ENCODE results near the gene SLC22A23.
A peak's percentile ranks its signal among the peaks of the same experiment; 100 is the strongest.
"Not testable (repeated sequence)": the region's sequence is repeated elsewhere in the genome, so short reads cannot be mapped to it uniquely, and the experiment has no call there.

Gene SLC22A23

GRCh38 chr6:3259491-3259958 lies 197.3 kb downstream of the SLC22A23 start:
- DNase-seq: peak; percentile 12

GRCh38 chr6:3258720-3259490 lies 197.9 kb downstream of the SLC22A23 start, which contains the start of gene PSMG4:
Gene PSMG4 (plus strand): TSS chr6:3258947. CDS start chr6:3259023, 76 bp downstream.
- DNase-seq: peak; percentile 88

GRCh38 chr6:3258201-3258600 lies 198.6 kb downstream of the SLC22A23 start:
- DNase-seq: no peak

GRCh38 chr6:3253597-3253961 lies 203.3 kb downstream of the SLC22A23 start:
- no peak for DNase-seq

GRCh38 chr6:3252861-3253596 lies 203.8 kb downstream of the SLC22A23 start:
- DNase-seq: no peak

- DNase-seq: no peak
Measured at GRCh38 chr6:3252369-3252768, 204.5 kb downstream of the SLC22A23 start.

- DNase-seq: peak; percentile 71
Measured at GRCh38 chr6:3251462-3252314, 205.2 kb downstream of the SLC22A23 start.

GRCh38 chr6:3250231-3250675 lies 206.6 kb downstream of the SLC22A23 start:
- no peak for DNase-seq

GRCh38 chr6:3249821-3250220 lies 207.0 kb downstream of the SLC22A23 start:
- no peak for DNase-seq

- DNase-seq: no peak
Measured at GRCh38 chr6:3247255-3248146, 209.3 kb downstream of the SLC22A23 start.

- DNase-seq: no peak
Measured at GRCh38 chr6:3245216-3245615, 211.6 kb downstream of the SLC22A23 start.

GRCh38 chr6:3244832-3245161 lies 212.1 kb downstream of the SLC22A23 start:
- DNase-seq: not testable (repeated sequence)

GRCh38 chr6:3244003-3244831 lies 212.6 kb downstream of the SLC22A23 start:
- no peak for DNase-seq

- no peak for DNase-seq
Measured at GRCh38 chr6:3242768-3243167, 214.1 kb downstream of the SLC22A23 start.

- not testable (repeated sequence) for DNase-seq
Measured at GRCh38 chr6:3241745-3242144, 215.1 kb downstream of the SLC22A23 start.

- DNase-seq: no peak
Measured at GRCh38 chr6:3240595-3240994, 216.3 kb downstream of the SLC22A23 start.

- DNase-seq: no peak
Measured at GRCh38 chr6:3239110-3239830, 217.6 kb downstream of the SLC22A23 start.

- no peak for DNase-seq
Measured at GRCh38 chr6:3237761-3238662, 218.8 kb downstream of the SLC22A23 start.

- no peak for DNase-seq
Measured at GRCh38 chr6:3236005-3236404, 220.8 kb downstream of the SLC22A23 start.
